Peyer's patch (tissue), 4 donors: Measurements from ENCODE around the gene ATG7. TPM values are rescaled to one million over a fixed set of nuclear protein-coding genes. Genes with fewer than 3 reads are reported as not detected.
A peak's percentile ranks its signal among the peaks of the same experiment; 100 is the strongest.

ENCODE experiments used
- DNase-seq, 3 donors: peaks; one replicate each; pipeline ENCODE4 v3.0.0-alpha.2; 2017 to 2019
- H3K27ac ChIP-seq, 4 donors: fragments of 200-600 bp; sonication (generic); one replicate each; pipeline ENCODE4 v1.5.1; 2016 to 2019
- H3K27me3 ChIP-seq, 2 donors: fragments of 200-600 bp; sonication (generic); one replicate each; pipeline ENCODE4 v1.5.1; 2019
- H3K36me3 ChIP-seq, 3 donors: fragments of 200-600 bp; sonication (generic); one replicate each; pipeline ENCODE4 v1.5.1; 2016 to 2019
- H3K4me1 ChIP-seq, 4 donors: fragments of 200-600 bp; sonication (generic); one replicate each; pipeline ENCODE4 v1.5.1; 2016 to 2019
- H3K4me3 ChIP-seq, 4 donors: fragments of 200-600 bp; sonication (generic); 1 replicate in 3 of 4; 2 replicates in 1 of 4; pipeline ENCODE4 v1.5.1; 2016 to 2019; ENCODE audit warnings: mild to moderate bottlenecking in 1 of 4
- H3K9me3 ChIP-seq, 4 donors: fragments of 200-600 bp; sonication (generic); one replicate each; pipeline ENCODE4 v1.5.1; 2016 to 2019; ENCODE audit warnings: mild to moderate bottlenecking in 1 of 4
- CTCF ChIP-seq, 6 experiments: fragments of 450-650 bp in 4 of 6; fragments of 200-600 bp in 2 of 6; sonication (generic) in 1 of 6; IDR thresholded peaks; one replicate each; pipeline ENCODE4 v1.5.1; 2017 to 2019; ENCODE audit warnings: antibody characterized with exemption in 6 of 6, mild to moderate bottlenecking in 3 of 6, moderate library complexity in 1 of 6
- POLR2A ChIP-seq, 2 donors: fragments of 450-650 bp; IDR thresholded peaks; one replicate each; pipeline ENCODE4 v1.5.1; 2017; ENCODE audit warnings: antibody characterized with exemption in 2 of 2, mild to moderate bottlenecking in 2 of 2, moderate library complexity in 2 of 2
- total RNA-seq, 4 donors: library from RNA; depleted of rRNA; stranded (reverse); fragments of >200 nt; gene quantifications; one replicate each; pipeline ENCODE4 v1.1.0, GENCODE V29; 2016

Gene ATG7
- total RNA-seq, 4 donors from 2014 or later = 45.2 to 126 (median 70.8) TPM

- DNase-seq = no peak
- Histone ChIP-seq H3K27ac (peak overlapping the region in 3 of 4 donors; percentile 61 to 76 (median 68)), H3K4me1 (peaks cover 0 to 21% (median 8%) of the 10 kb centered on the region in 4 donors)
These were observed 15.9 kb downstream of the ATG7 start for GRCh38 chr3:11288021-11288491.

GRCh38 chr3:11288786-11289637 is 16.8 kb downstream of the ATG7 start:
- no peak for DNase-seq
- Histone ChIP-seq H3K36me3 (no peaks in the 10 kb centered on the region), H3K27ac (peak overlapping the region; percentile 61 to 76 (median 70)), H3K9me3 (no peaks in the 10 kb centered on the region), H3K4me3 (no peak overlapping the region), H3K4me1 (peaks cover 0 to 21% (median 8%) of the 10 kb centered on the region in 4 donors), H3K27me3 (no peaks in the 10 kb centered on the region)
- no peak for TF ChIP-seq POLR2A (IDR thresholded peaks at IDR 0.05)
- TF ChIP-seq CTCF (IDR thresholded peaks at IDR 0.05) = no peak

More at GRCh38 chr3:11288021-11288491, 15.9 kb downstream of the ATG7 start:
- TF ChIP-seq POLR2A (IDR thresholded peaks at IDR 0.05) (no peak), CTCF (IDR thresholded peaks at IDR 0.05) (no peak)
- no peaks in the 10 kb centered on the region for H3K9me3 ChIP-seq
- peaks cover 0 to 2% (median 0%) of the 10 kb centered on the region in 3 donors for H3K36me3 ChIP-seq
- H3K4me3 ChIP-seq = no peak overlapping the region
- H3K27me3 ChIP-seq = no peaks in the 10 kb centered on the region

GRCh38 chr3:11289864-11290263 is 17.7 kb downstream of the ATG7 start:
- peak overlapping the region; percentile 61 to 76 (median 70) for H3K27ac ChIP-seq
- DNase-seq = no peak
- H3K4me3 ChIP-seq = no peak overlapping the region
- TF ChIP-seq CTCF (IDR thresholded peaks at IDR 0.05) = no peak
- no peak for TF ChIP-seq POLR2A (IDR thresholded peaks at IDR 0.05)
- no peaks in the 10 kb centered on the region for H3K9me3 ChIP-seq
- no peaks in the 10 kb centered on the region for H3K27me3 ChIP-seq
- no peaks in the 10 kb centered on the region for H3K36me3 ChIP-seq
- peaks cover 0 to 21% (median 8%) of the 10 kb centered on the region in 4 donors for H3K4me1 ChIP-seq

- peak overlapping the region; percentile 0 to 68 (median 46) for H3K27ac ChIP-seq
- no peaks in the 10 kb centered on the region for H3K27me3 ChIP-seq
- peaks cover 0 to 21% (median 8%) of the 10 kb centered on the region in 4 donors for H3K4me1 ChIP-seq
- DNase-seq = no peak
- no peak for TF ChIP-seq POLR2A (IDR thresholded peaks at IDR 0.05)
- no peak for TF ChIP-seq CTCF (IDR thresholded peaks at IDR 0.05)
- H3K36me3 ChIP-seq = no peaks in the 10 kb centered on the region
- no peak overlapping the region for H3K4me3 ChIP-seq
- no peaks in the 10 kb centered on the region for H3K9me3 ChIP-seq
These were observed 18.8 kb downstream of the ATG7 start for GRCh38 chr3:11290743-11291680.

GRCh38 chr3:11291808-11292207 is 19.6 kb downstream of the ATG7 start:
- Histone ChIP-seq H3K27me3 (no peaks in the 10 kb centered on the region), H3K4me3 (no peak overlapping the region), H3K4me1 (peaks cover 0 to 21% (median 8%) of the 10 kb centered on the region in 4 donors), H3K36me3 (no peaks in the 10 kb centered on the region), H3K9me3 (no peaks in the 10 kb centered on the region), H3K27ac (peak overlapping the region in 3 of 4 donors; percentile 28 to 52 (median 41))
- no peak for TF ChIP-seq POLR2A (IDR thresholded peaks at IDR 0.05)
- TF ChIP-seq CTCF (IDR thresholded peaks at IDR 0.05) = no peak
- DNase-seq = no peak
